ENCODE data around the gene GPHB5. TPM values are rescaled to one million over a fixed set of nuclear protein-coding genes. Genes with fewer than 3 reads are reported as not detected.
A peak's percentile ranks its signal among the peaks of the same experiment; 100 is the strongest.
"Not testable (repeated sequence)": the region's sequence is repeated elsewhere in the genome, so short reads cannot be mapped to it uniquely, and the experiment has no call there.

Gene GPHB5
- total and polyA plus RNA-seq, 2 donors (not counting 1 experiment from before 2014, with no cell fraction given), result not detected

DNA sequence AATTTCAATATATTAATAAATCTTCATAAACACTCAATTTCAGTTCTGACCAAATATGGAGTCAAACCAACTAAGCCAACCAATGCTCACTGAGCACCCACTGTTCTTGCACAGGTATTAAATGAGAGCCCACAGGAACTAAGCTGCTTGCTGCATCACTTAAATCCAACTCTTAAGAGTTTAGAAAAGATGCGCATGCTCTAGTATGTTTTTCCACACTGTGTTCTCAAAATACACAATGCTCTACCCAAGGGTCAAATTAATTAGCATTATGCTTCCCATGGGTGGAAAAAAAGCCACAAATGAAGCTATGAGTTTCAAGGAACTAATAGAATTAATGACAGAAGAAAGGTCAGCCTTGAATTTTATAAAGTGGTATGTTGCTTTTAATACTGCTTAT, 3.7 kb upstream of the GPHB5 start:
- H3K27me3 ChIP-seq (ENCODE audit: control insufficient read depth, insufficient read depth, low read length), result no peaks in the 10 kb centered on the region
- H3K4me2 ChIP-seq (ENCODE audit: extremely low read depth, insufficient read depth, low read length), result no peak overlapping the region
- H3K27ac ChIP-seq (ENCODE audit: insufficient read depth, low read length), result no peak overlapping the region
- H3K36me3 ChIP-seq (ENCODE audit: control insufficient read depth, insufficient read depth, low read length), result no peaks in the 10 kb centered on the region
- H3K79me2 ChIP-seq (ENCODE audit: control insufficient read depth, insufficient read depth, low read length), result no peaks in the 10 kb centered on the region
- no peak for DNase-seq (ENCODE audit: low read depth in 2 of 2)
- no peaks in the 10 kb centered on the region for H4K20me1 ChIP-seq (ENCODE audit: control insufficient read depth, extremely low read depth, insufficient read depth, low read length)
- H3K9me3 ChIP-seq (ENCODE audit: control insufficient read depth, insufficient read depth, low read depth, low read length), result no peaks in the 10 kb centered on the region
- no peaks in the 10 kb centered on the region for H3K4me1 ChIP-seq (ENCODE audit: control insufficient read depth, extremely low read depth, insufficient read depth, low read length)
- no peak overlapping the region for H3K9ac ChIP-seq (ENCODE audit: insufficient read depth, low read length)
- no peak overlapping the region for H3K4me3 ChIP-seq (replicated peaks in 1 of 4; ENCODE audit: control extremely low read depth in 1 of 4, insufficient read depth in 1 of 4, low read depth in 3 of 4, low read length in 4 of 4)
- no peak for TF ChIP-seq EZH2 (IDR thresholded peaks at IDR 0.05; ENCODE audit: low read length, missing control alignments)
- TF ChIP-seq, protein P1, sequence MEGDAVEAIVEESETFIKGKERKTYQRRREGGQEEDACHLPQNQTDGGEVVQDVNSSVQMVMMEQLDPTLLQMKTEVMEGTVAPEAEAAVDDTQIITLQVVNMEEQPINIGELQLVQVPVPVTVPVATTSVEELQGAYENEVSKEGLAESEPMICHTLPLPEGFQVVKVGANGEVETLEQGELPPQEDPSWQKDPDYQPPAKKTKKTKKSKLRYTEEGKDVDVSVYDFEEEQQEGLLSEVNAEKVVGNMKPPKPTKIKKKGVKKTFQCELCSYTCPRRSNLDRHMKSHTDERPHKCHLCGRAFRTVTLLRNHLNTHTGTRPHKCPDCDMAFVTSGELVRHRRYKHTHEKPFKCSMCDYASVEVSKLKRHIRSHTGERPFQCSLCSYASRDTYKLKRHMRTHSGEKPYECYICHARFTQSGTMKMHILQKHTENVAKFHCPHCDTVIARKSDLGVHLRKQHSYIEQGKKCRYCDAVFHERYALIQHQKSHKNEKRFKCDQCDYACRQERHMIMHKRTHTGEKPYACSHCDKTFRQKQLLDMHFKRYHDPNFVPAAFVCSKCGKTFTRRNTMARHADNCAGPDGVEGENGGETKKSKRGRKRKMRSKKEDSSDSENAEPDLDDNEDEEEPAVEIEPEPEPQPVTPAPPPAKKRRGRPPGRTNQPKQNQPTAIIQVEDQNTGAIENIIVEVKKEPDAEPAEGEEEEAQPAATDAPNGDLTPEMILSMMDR (conservative IDR thresholded peaks at IDR 0.05 in 1 of 2, IDR thresholded peaks at IDR 0.05 in 1 of 2; ENCODE audit: low read depth in 1 of 2, low read length in 2 of 2), result no peak
- H2AFZ ChIP-seq (ENCODE audit: low read length), result no peak overlapping the region

GRCh38 chr14:63308723-63309317, 9.9 kb downstream of the GPHB5 start:
- Histone ChIP-seq H3K27me3 (ENCODE audit: control insufficient read depth, insufficient read depth, low read length) (no peaks in the 10 kb centered on the region), H3K79me2 (ENCODE audit: control insufficient read depth, insufficient read depth, low read length) (no peaks in the 10 kb centered on the region), H3K9ac (ENCODE audit: insufficient read depth, low read length) (no peak overlapping the region), H3K9me3 (ENCODE audit: control insufficient read depth, insufficient read depth, low read depth, low read length) (no peaks in the 10 kb centered on the region), H2AFZ (ENCODE audit: low read length) (no peak overlapping the region), H3K4me2 (ENCODE audit: extremely low read depth, insufficient read depth, low read length) (no peak overlapping the region), H3K4me3 (replicated peaks in 1 of 4; ENCODE audit: control extremely low read depth in 1 of 4, insufficient read depth in 1 of 4, low read depth in 3 of 4, low read length in 4 of 4) (no peak overlapping the region), H3K27ac (ENCODE audit: insufficient read depth, low read length) (no peak overlapping the region), H3K36me3 (ENCODE audit: control insufficient read depth, insufficient read depth, low read length) (no peaks in the 10 kb centered on the region), H3K4me1 (ENCODE audit: control insufficient read depth, extremely low read depth, insufficient read depth, low read length) (no peaks in the 10 kb centered on the region), H4K20me1 (ENCODE audit: control insufficient read depth, extremely low read depth, insufficient read depth, low read length) (no peaks in the 10 kb centered on the region)
- peak; percentile 17 to 28 for DNase-seq (ENCODE audit: low read depth in 2 of 2)
- no peak for TF ChIP-seq EZH2 (IDR thresholded peaks at IDR 0.05; ENCODE audit: low read length, missing control alignments)
- TF ChIP-seq, protein P1 (conservative IDR thresholded peaks at IDR 0.05 in 1 of 2, IDR thresholded peaks at IDR 0.05 in 1 of 2; ENCODE audit: low read depth in 1 of 2, low read length in 2 of 2), result peak; percentile 52 to 58

GRCh38 chr14:63304429-63304828, 14.3 kb downstream of the GPHB5 start:
- H3K4me2 ChIP-seq (ENCODE audit: extremely low read depth, insufficient read depth, low read length); H3K9me3 ChIP-seq (ENCODE audit: control insufficient read depth, insufficient read depth, low read depth, low read length); H3K4me1 ChIP-seq (ENCODE audit: control insufficient read depth, extremely low read depth, insufficient read depth, low read length); DNase-seq (ENCODE audit: low read depth in 2 of 2); H4K20me1 ChIP-seq (ENCODE audit: control insufficient read depth, extremely low read depth, insufficient read depth, low read length); H3K27ac ChIP-seq (ENCODE audit: insufficient read depth, low read length); H3K4me3 ChIP-seq (replicated peaks in 1 of 4; ENCODE audit: control extremely low read depth in 1 of 4, insufficient read depth in 1 of 4, low read depth in 3 of 4, low read length in 4 of 4); H3K9ac ChIP-seq (ENCODE audit: insufficient read depth, low read length); H3K79me2 ChIP-seq (ENCODE audit: control insufficient read depth, insufficient read depth, low read length); H3K27me3 ChIP-seq (ENCODE audit: control insufficient read depth, insufficient read depth, low read length); H2AFZ ChIP-seq (ENCODE audit: low read length); H3K36me3 ChIP-seq (ENCODE audit: control insufficient read depth, insufficient read depth, low read length): not testable (repeated sequence)

Measured in fibroblast of lung (primary cell).